GM19467 (cell line): ENCODE measurements around the gene BCAS3.
"Not testable (repeated sequence)": the region's sequence is repeated elsewhere in the genome, so short reads cannot be mapped to it uniquely, and the experiment has no call there.

ENCODE experiments used
- ATAC-seq: cut with Tn5 transposase; IDR thresholded peaks from one replicate; pipeline ENCODE4 v1.9.1; 2021; ENCODE audit warnings: mild to moderate bottlenecking, moderate library complexity; ENCODE audit not compliant: unreplicated experiment

BCAS3 gene

DNA sequence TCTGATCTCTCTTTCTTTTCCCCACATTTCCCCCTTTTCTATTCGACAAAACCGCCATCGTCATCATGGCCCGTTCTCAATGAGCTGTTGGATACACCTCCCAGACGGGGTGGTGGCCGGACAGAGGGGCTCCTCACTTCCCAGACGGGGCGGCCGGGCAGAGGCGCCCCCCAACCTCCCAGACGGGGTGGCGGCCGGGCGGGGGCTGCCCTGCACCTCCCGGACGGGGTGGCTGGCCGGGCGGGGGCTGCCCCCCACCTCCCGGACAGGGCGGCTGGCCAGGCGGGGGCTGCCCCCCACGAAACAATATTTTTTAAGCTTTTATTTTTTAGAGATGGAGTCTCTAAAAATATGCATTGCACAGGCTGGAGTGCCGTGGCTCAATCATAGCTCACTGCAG lies 299.2 kb downstream of the BCAS3 start:
- not testable (repeated sequence) for ATAC-seq

DNA sequence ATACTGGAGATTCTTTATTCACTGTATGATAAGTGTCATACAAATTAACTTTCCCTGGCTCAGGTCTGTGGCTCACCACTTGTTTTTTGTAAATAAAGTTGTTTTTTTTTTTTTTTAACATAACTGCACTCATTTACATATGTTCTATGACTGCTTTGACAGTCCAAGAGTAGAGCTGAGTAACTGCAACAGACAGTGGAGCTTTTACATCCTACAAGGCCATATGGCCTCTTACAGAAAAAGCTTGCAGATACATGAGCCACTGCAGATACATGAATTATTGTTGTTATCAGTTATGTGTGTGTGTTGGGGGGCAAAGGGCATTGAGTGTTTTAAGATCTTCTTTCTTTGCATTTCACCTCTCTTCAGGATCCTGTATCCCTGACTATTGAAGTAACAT lies 311.7 kb downstream of the BCAS3 start:
- no peak for ATAC-seq

DNA sequence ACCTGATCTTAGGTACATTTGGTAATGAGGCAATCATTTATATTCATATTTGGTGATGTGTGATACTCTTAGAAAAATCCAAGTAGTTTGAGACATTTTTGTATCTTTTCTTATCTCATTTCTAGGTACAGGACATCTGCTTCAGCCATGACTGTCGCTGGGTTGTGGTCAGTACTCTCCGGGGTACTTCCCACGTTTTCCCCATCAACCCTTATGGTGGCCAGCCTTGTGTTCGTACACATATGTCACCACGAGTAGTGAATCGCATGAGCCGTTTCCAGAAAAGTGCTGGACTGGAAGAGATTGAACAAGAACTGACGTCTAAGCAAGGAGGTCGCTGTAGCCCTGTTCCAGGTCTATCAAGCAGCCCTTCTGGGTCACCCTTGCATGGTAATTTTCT lies 312.2 kb downstream of the BCAS3 start:
- no peak for ATAC-seq

DNA sequence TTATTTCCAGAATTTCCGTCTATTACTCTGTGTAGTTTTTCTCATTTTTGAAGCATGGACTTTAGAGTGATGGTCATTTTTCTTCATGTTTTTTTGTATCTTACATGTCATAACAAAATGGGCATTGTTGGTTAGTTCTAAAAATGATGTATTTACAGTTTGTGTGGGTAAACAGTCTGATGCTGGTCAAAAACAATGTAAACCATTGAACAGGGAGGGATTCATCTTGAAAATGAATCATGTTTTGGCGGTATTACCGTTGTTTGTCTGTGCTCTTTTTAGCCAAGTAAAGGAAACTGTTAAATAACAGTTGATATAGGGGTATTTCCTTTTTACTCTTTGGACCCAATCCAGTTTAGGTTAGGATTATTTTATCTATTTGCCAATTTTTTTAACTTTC lies 315.8 kb downstream of the BCAS3 start:
- no peak for ATAC-seq

DNA sequence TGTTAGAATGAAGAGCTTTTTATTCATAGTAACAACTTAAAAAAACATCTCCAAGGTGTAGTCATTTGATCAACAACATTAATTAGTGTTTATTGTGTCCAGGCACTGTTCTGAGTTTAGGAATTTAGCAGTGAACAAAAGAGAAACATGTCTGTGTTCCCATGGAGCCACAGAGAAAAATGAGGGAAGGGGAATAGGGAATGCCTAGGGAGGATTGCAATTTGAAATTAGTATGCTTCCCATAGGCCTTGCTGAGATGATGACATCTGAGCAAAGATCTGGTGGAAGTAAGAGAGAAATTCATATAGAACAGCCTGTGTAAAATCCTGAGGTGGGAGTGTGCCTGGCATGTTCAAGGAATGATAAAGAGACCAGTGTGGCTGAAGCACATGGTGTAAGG lies 318.0 kb downstream of the BCAS3 start:
- no peak for ATAC-seq

DNA sequence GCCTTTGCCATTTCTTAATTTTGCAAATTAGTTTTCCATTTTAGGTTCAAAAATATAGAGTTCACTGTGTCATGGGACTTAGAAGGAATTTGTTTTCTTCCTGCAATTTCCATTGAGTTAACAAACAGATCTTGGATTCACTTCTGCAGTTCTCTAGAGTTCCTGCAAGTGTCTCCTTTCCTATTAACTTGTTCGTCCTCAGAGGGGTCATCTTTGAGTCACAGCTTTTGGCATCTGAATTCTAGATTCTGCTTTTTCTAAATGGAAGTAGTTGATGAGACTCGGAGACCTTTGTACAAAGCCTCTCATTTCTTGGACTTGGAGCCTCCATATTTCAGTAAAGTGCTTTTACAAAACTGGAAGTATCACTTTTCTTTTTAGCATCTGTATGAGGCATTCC lies 323.3 kb downstream of the BCAS3 start:
- ATAC-seq = no peak

DNA sequence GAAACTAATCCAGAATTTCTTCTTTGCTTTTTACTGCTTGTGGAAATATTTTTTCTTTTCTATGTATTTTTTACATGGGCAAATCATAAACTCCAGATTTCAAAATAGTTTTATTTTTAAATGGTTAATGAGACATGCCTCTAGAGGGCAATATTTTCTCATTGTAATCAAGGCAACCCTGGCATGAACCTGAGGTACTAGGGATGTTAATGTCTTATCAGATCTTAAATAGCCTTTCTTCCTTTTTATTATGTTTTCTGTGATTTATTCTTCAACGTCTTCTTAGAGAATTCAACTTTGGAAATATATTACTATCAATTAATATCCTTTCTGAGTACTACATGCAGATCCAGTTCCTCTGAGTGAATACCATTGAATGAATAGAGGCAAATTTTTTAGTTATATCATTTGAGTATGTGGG lies 324.7 kb downstream of the BCAS3 start:
- ATAC-seq = no peak

DNA sequence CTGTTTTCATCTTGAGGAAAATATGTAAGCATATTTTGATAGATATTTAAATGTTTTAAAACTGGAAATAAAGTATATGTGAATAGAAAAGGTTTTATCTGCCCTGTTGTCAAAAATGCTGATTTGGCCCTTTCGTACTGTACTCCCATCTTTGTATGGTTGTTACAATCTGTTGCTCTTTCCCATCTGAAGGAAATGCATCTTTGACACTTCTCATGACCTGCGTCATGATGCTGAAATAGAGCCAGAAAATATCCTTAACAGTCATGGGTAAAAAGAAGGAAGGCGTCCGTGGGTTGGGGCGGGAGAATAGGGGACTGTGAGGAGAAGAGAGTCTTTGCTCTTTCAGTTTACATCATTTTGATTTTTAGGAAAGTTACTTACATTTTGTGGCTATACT lies 327.7 kb downstream of the BCAS3 start:
- ATAC-seq = no peak

DNA sequence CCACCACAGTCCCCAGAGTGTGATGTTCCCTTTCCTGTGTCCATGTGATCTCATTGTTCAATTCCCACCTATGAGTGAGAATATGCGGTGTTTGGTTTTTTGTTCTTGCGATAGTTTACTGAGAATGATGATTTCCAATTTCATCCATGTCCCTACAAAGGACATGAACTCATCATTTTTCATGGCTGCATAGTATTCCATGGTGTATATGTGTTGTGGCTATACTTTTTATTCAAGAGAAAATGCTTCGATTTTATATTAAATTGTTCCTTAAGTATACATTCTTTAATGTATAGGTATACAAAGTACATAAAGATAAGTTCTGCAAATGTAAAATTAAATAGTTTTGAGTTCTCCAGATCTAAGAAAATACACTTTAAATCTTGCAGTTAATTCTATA lies 328.3 kb downstream of the BCAS3 start:
- not testable (repeated sequence) for ATAC-seq

DNA sequence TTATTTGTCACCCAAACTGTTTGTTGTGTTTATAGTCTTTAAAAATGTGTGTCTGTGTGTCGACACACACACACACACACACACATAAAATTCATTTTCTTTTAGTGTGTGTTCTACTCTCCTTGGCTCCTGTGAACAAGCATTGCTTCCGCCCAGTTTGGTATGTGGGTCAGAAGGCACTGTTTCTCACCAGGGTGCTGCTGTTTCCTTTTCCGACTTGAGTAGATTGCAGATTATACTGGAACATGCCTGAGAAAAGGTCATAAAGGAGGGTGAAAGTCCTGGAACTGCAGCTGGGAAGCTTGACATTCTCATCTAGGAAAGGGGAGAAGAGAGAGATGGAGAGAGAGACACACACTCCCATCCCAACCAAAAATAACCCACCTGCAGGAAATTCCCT lies 330.3 kb downstream of the BCAS3 start:
- no peak for ATAC-seq

DNA sequence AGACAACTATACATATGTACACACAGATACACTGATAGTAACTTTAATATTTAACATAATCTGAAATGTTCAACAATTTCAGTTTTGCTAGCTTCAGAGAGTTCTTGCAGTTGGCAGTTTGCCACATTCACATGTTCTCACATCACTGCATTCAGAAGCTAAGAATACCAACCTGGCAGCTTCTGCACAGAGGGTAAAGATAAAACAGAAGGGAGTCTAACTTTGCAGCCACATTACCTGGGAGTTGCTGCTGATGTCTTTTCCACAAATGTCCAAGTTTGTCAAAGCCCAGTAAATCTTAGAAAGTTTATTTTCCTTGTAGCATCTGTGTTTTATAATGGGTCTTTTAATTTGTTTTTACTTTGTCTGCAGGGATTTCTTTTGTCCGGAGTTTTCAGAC lies 332.0 kb downstream of the BCAS3 start:
- no peak for ATAC-seq

DNA sequence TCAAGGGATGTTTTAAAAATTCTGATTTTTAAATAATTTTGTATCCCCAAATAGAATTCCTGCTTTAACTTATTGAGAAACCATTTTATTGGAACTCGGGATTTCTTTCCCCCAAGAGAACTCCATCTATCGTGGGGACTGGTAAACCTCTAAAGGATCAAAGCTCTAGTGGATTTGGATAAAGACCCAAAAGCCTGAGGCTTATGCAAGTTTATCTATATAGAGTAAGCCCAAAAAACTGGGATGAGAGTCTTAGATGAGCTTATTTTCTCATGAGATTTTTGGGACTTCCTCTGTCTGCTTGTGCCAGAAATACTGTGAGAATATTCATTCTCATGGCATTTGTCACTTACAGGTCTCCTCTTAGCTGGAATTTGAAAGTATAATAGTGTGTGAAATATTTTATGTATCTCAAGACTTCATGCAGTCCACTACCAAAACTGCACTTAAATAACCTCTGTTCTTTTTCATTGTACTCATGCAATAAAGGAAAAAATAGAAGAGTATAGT lies 333.1 kb downstream of the BCAS3 start:
- no peak for ATAC-seq

DNA sequence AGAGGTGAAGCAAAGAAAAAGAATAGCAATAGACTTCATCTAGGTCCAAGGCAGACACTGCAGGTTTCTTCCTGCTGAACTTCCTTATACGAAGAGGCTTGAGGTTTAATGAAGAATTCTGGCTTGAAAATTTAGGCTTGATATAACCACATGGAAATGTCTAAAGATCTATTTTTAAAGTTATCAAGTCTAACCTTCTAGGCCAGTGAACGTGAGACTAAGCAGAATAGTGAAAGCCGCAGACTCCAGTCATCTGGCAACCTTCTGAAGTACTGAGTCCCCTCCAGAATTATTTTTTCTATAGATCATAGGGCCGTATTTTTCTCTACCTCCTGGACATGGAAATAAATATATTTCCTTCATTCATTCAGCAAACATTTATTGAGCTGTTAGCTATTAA lies 333.6 kb downstream of the BCAS3 start:
- ATAC-seq = no peak

DNA sequence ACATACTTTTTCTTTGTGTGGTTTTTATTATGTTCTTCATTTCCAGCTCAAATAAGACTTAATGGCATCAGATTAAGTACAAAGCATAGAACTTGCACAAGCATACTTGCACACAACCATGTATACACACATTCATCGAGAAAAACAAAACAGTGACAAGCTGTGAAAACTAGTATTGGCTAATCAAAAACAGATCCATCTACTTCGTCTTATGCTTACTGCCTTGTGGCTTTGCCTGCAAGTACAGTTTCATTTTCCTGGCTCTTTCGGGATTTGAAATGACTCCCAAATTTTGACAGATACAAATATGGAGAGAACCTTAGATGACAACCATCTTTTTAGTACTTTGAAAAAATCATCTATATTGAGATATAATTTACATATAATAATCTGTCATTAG lies 338.3 kb downstream of the BCAS3 start:
- ATAC-seq = no peak

DNA sequence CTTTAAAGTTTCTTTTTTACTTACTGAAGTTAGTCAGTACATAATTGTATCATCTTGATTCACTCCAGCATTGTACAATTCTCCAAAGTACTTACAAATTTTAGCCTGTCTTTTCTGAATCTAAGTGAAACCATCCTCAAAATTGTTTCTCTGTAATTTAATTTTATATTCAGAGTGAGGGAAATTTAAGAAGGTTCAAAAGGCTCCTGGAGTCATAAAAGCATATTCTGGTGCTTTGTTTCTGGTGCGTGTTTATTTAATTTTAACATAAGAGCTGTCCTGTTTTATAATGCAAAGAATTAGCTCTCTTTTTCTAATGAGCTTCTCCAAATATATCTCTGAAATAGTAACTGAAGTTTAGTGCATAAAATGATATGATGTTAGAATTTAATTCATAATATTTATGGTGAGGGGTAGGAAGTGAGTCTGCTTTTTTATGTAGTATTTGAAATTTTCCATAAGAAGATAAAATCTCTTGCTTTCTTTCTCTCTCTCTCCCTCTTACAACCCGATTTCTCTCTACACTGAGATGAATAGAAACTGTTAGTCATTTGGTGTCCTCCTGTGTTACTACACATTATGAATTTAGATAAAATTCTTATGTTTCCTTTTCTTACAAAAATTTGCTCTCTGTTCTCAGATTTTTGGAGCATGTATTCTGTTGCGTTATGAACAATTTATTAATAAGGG lies 339.8 kb downstream of the BCAS3 start:
- ATAC-seq = no peak

DNA sequence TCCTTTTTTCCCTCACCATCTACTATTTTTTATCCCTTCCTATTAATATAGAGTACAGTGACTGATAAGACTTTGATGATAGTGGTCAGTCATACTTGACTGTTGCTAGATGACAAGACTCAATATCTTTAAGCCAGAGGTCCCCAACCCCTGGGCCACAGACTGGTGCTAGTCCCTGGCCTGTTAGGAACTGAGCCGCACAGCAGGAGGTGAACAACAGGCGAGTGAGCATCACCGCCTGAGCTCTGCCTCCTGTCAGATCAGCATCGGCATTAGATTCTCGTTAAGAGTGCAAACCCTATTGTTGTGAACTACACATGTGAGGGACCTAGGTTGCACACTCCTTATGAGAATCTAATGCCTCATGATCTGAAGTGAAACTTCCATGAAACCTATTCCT lies 341.3 kb downstream of the BCAS3 start:
- no peak for ATAC-seq

DNA sequence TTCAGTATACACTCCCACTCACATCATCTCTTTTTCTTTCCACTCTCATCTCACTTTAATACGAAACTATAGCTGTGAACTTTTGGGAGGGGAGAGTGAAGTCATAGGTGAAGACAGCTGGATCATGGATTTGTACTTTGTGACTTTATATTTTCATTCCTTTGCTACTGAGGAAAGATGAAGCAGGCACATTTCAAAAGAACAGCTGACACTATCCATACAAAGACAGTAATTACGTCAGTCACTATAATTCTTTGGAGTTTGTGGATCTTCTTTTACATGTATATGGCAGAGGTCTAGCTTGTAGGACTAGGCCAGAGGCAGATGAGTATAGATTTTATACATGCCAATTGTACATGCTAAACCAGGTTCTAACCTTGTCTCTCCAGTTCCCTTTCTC lies 346.3 kb downstream of the BCAS3 start:
- no peak for ATAC-seq

DNA sequence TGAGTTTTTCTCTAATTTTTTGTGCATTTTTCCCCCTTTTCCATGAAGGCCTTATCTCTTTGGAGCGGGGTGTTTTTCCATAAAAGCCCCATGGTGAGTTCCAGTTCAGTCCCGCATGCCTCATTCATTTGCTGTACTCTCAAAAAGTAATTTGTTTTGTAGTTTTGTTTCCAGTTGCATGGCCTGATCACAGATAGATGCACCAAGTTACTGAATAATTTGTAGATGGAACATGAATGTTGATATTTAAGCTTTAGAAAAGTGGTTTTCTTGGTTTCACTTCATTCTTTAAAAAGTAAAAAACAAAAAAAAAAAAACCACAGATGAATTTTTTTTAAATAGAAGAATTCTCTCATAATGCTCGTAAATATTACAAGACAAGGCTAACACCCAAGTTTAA lies 349.2 kb downstream of the BCAS3 start:
- ATAC-seq = no peak

DNA sequence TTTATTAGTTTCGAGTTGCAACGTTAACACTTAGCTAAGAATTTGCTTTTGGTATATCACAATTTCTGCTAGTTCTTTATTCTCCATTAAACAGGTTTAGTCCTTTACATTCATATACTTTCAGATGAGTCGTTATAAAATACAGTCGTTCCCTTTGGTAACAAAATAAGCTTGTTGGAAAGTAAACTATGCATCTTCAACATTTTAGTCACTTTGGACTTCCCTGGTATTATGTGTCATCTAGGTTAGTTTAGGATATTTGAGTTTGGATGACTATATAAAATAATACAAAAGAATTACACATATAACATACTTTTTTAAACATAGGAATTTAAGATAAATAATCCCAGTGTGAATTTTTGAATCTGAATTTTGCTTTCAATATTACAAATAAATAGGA lies 351.5 kb downstream of the BCAS3 start:
- no peak for ATAC-seq

DNA sequence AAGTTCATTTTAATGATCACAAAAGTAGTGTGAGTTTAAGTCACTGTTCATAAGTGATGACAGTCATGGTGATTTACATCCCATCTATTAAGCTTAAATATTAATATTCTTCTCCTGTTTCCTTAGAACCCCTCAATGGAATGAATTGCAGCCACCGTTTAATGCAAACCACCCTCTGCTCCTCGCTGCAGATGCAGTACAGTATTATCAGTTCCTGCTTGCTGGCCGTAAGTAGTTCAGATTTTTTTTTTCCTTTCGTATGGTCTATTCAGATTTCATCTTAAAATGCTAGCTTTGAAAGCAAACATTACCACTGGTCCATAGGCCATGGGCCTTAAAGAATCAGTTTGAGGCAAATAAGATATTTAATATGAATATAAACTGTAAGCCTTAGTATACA lies 363.0 kb downstream of the BCAS3 start:
- no peak for ATAC-seq

DNA sequence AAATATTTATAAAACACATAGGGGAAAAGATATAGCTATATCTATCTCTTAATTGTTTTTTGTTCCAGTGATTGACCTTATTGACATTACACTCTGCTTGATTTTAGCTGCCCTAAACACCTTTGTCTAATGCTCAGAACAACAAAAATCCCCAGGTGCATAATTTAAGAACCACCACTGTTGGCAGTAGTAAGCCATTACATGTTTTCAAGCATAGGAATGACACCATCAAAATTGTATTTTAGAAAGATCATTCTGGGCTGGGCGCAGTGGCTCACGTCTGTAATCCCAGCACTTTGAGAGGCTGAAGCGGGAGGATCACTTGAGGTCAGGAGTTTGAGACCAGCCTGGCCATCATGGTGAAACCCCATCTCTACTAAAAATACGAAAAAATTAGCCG lies 364.7 kb downstream of the BCAS3 start:
- ATAC-seq = not testable (repeated sequence)

DNA sequence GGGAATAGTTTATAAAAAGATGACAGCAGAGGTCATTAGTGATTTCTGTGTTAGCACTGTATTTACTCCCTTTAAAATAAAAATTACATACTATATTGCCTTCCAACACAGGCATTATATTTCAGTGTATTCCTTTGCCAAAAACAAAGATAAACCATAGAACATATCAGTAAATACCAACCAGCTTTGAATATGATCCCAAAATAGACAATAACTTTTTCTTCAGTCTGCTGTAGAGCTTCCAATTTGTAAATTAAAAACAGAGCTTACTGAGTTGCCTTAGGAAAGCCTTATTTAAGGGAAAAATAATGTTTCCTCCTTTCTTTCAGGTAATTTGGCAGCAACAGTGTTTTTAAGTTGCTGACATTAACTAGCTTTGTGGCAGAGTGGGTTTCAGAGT lies 369.9 kb downstream of the BCAS3 start:
- no peak for ATAC-seq

DNA sequence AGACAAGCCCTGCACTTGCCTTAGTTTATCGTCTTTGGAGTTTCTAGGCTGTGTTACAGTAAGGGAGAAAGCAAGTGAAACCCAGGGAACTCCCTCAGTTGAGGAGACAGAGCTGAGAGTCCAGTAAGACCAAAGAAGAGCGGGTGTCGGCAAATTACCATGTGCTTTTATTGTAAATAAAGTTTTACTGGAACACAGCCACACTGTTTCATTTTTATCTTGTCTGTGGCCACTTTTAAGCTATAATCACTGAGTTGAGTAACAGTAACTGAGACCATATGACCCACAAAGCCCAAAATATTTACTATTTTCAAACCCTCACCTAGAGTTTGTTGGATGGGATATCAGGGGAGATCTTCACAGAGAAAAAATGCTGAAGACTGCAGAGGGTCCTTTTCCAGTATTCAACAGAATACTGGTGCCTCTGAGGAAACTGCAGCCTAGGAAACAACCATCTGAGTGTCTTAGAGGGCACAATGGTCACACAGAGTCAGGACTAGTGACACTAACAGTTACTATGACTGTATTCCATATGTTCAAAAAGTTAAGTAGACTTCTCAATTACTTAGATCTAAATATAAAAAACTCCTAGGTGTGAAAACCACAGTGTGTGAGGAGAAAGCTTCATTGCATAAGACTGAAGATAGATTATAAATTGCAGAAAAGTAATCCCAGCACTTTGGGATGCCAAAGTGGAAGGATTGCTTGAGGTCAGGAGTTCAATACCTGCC lies 370.9 kb downstream of the BCAS3 start:
- ATAC-seq = no peak
